Hepatocyte (in vitro differentiated cells): ENCODE measurements around the gene PIAS4. TPM values are rescaled to one million over a fixed set of nuclear protein-coding genes. Genes with fewer than 3 reads are reported as not detected.

Experiments used
- DNase-seq: peaks from one replicate; pipeline ENCODE4 v3.0.0-alpha.2; 2016; ENCODE audit warnings: low spot score
- H2AFZ ChIP-seq: fragments of 200-600 bp; sonication (generic); 2 replicates; pipeline ENCODE4 v1.6.0; 2016; ENCODE audit warnings: antibody characterized with exemption, mild to moderate bottlenecking
- H3K27ac ChIP-seq: fragments of 200-600 bp; sonication (generic); 2 replicates; pipeline ENCODE4 v1.5.1; 2016; ENCODE audit warnings: mild to moderate bottlenecking
- H3K27me3 ChIP-seq: fragments of 200-600 bp; sonication (generic); 2 replicates; pipeline ENCODE4 v1.6.1; 2016
- H3K36me3 ChIP-seq: fragments of 200-600 bp; sonication (generic); replicated peaks from 2 replicates; pipeline ENCODE4 v1.5.1; 2016; ENCODE audit warnings: low read depth; ENCODE audit not compliant: insufficient read depth
- H3K4me1 ChIP-seq: fragments of 200-600 bp; sonication (generic); 2 replicates; pipeline ENCODE4 v1.5.1; 2016; ENCODE audit warnings: mild to moderate bottlenecking, moderate library complexity; ENCODE audit not compliant: insufficient read depth
- H3K4me2 ChIP-seq: fragments of 200-600 bp; sonication (generic); 2 replicates; pipeline ENCODE4 v1.6.0; 2016
- H3K4me3 ChIP-seq: fragments of 200-600 bp; sonication (generic); 2 replicates; pipeline ENCODE4 v1.5.1; 2016; ENCODE audit warnings: mild to moderate bottlenecking
- H3K79me2 ChIP-seq: fragments of 200-600 bp; sonication (generic); 2 replicates; pipeline ENCODE4 v1.6.0; 2017; ENCODE audit warnings: mild to moderate bottlenecking
- H3K9me2 ChIP-seq: fragments of 200-600 bp; sonication (generic); replicated peaks from 2 replicates; pipeline ENCODE4 v1.6.0; 2017; ENCODE audit warnings: mild to moderate bottlenecking; ENCODE audit not compliant: insufficient read depth
- H3K9me3 ChIP-seq: fragments of 200-600 bp; sonication (generic); 2 replicates; pipeline ENCODE4 v1.5.1; 2016; ENCODE audit warnings: low read depth, mild to moderate bottlenecking
- H4K20me1 ChIP-seq: fragments of 200-600 bp; sonication (generic); 2 replicates; pipeline ENCODE4 v1.6.0; 2016; ENCODE audit warnings: mild to moderate bottlenecking; ENCODE audit not compliant: insufficient read depth, poor library complexity, severe bottlenecking
- CTCF ChIP-seq: fragments of 200-600 bp; sonication (generic); IDR thresholded peaks from 2 replicates; pipeline ENCODE4 v1.5.1; 2016; ENCODE audit warnings: antibody characterized with exemption, mild to moderate bottlenecking; ENCODE audit not compliant: poor library complexity
- EZH2 ChIP-seq: fragments of 200-600 bp; sonication (generic); IDR thresholded peaks from 2 replicates; pipeline ENCODE4 v1.6.1; 2016; ENCODE audit warnings: antibody characterized with exemption, mild to moderate bottlenecking, borderline replicate concordance
- EZH2phosphoT487 ChIP-seq: fragments of 200-600 bp; sonication (generic); IDR thresholded peaks from one replicate; pipeline ENCODE4 v1.6.1; 2018; ENCODE audit warnings: antibody characterized with exemption, mild to moderate bottlenecking, low read depth, moderate library complexity; ENCODE audit not compliant: unreplicated experiment, severe bottlenecking
- WGBS: methylation state at CpG from one replicate; pipeline ENCODE4 v1.1.6; 2016; ENCODE audit warnings: low lambda C conversion rate; ENCODE audit errors: missing lambda C conversion rate; 5-methylcytosine and 5-hydroxymethylcytosine counted together
- polyA plus RNA-seq: library from polyadenylated mRNA; unstranded; fragments of >200 nt; fragmentation: Nextera tagmentation; extraction: Ambion mirVana; gene quantifications from 2 replicates; pipeline ENCODE4 v1.2.1, GENCODE V29; 2016
- total RNA-seq: library from RNA; depleted of rRNA; stranded (reverse); fragments of >200 nt; gene quantifications from 2 replicates; pipeline ENCODE4 v1.2.3, GENCODE V29; 2014

PIAS4 gene
- total and polyA plus RNA-seq, 2 experiments from 2014 or later: 15.0 to 16.7 TPM

DNA sequence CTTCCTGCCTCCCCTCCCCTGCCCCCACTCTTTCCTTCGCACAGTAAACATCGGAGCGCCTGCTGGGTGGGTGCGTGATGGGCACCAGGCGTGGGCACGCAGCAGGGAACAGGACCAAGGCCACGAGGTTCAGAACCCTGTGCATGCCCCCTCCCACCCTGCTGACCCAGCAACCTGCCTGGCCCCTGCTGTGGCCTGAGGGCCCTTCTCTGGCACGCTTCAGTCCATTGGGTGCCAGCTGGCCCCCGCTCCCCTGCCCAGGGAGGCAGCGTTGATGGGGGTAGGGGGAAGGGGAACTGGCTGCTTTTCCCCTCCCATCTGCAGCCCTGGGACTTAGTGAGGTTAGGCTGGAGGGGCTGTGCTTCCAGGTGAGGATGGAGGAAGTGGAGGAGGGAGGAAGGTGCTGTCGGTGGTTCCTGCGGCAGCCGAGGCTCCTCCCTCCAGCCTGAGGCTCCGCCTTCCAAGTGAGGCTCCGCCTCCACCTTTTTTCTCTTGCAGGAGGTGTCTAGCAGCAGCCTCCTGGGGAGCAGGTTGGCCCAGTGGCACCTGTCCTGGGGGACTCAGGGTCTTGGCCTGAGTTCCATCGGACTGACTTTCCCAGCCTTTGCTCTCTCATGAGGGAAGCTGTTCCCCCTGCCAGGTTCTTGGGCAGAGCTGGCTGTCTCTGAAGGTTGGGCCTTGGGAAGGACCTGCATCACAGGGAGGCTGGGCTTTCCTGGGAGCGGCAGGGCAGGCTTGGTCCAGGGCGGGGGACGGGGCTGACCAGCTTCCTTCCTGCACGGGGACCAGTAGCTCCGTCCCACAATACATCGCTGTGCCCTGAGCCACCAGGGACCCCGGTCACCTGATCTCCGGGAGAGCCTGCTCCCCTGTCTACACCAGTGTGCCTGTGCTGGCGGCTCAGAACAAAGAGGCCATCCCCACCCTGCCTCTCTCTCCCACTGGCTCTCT is 7.3 kb downstream of the PIAS4 start:
- Histone ChIP-seq H3K79me2 (peaks cover 94% of the 10 kb centered on the region), H3K9me3 (no peaks in the 10 kb centered on the region), H3K4me2 (peak overlapping the region; percentile 66), H2AFZ (no peak overlapping the region), H3K9me2 (no peaks in the 10 kb centered on the region), H3K4me1 (peaks cover 21% of the 10 kb centered on the region), H3K27ac (peak overlapping the region; percentile 65), H3K36me3 (no peaks in the 10 kb centered on the region), H4K20me1 (peaks cover 81% of the 10 kb centered on the region), H3K4me3 (no peak overlapping the region), H3K27me3 (no peaks in the 10 kb centered on the region)
- 83% methylated on average over 24 of the region's 25 CpGs for WGBS
- TF ChIP-seq CTCF: no peak
- TF ChIP-seq EZH2: no peak
- no peak for TF ChIP-seq EZH2phosphoT487
- peak; percentile 16 for DNase-seq

GRCh38 chr19:4015705-4016402 is 8.3 kb downstream of the PIAS4 start:
- no peak overlapping the region for H3K4me3 ChIP-seq
- H3K27ac ChIP-seq: peak overlapping the region; percentile 65
- no peaks in the 10 kb centered on the region for H3K9me2 ChIP-seq
- 63% methylated on average over 37 of the region's 37 CpGs for WGBS
- H2AFZ ChIP-seq: no peak overlapping the region
- peaks cover 73% of the 10 kb centered on the region for H4K20me1 ChIP-seq
- H3K9me3 ChIP-seq: no peaks in the 10 kb centered on the region
- TF ChIP-seq EZH2phosphoT487 (no peak), CTCF (no peak), EZH2 (no peak)
- no peaks in the 10 kb centered on the region for H3K27me3 ChIP-seq
- peak; percentile 59 for DNase-seq
- peak overlapping the region; percentile 66 for H3K4me2 ChIP-seq
- no peaks in the 10 kb centered on the region for H3K36me3 ChIP-seq
- peaks cover 93% of the 10 kb centered on the region for H3K79me2 ChIP-seq
- H3K4me1 ChIP-seq: peaks cover 13% of the 10 kb centered on the region

DNA sequence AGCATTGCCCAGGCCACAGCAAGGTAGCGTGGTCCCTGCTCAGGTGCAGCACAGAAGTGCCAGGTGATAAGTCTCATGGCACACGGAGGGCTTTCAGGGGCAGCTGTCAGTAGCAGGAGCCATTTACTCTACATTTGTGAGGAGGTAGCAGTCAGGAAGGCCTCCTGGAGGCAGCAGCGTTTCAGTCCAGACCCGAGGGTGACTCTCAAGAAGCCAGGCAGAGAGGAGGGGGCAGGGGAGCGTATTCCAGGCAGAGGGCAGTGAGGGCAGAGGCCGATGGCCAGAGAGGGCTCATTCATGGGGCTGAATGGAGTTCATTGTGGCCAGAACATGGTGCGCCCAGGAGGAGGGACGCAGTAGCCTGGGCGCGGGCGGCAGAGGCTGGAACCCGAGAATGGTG is 8.9 kb downstream of the PIAS4 start:
- H3K9me3 ChIP-seq: no peaks in the 10 kb centered on the region
- H2AFZ ChIP-seq: no peak overlapping the region
- no peaks in the 10 kb centered on the region for H3K27me3 ChIP-seq
- peaks cover 72% of the 10 kb centered on the region for H4K20me1 ChIP-seq
- no peaks in the 10 kb centered on the region for H3K36me3 ChIP-seq
- peaks cover 8% of the 10 kb centered on the region for H3K4me1 ChIP-seq
- no peak overlapping the region for H3K4me2 ChIP-seq
- WGBS: 95% methylated on average over 12 of the region's 12 CpGs
- TF ChIP-seq CTCF: no peak
- no peak for TF ChIP-seq EZH2phosphoT487
- TF ChIP-seq EZH2: no peak
- no peak for DNase-seq
- no peaks in the 10 kb centered on the region for H3K9me2 ChIP-seq
- no peak overlapping the region for H3K27ac ChIP-seq
- H3K79me2 ChIP-seq: peaks cover 93% of the 10 kb centered on the region
- no peak overlapping the region for H3K4me3 ChIP-seq
